HEK293 (cell line): ENCODE measurements around the gene ZDHHC24.

Experiments
- PATZ1 ChIP-seq: fragments of 450-650 bp; formaldehyde crosslinking; IDR thresholded peaks from 2 replicates; pipeline ENCODE4 v1.5.1; 2016; ENCODE audit warnings: missing biosample characterization, missing genetic modification characterization
- ZNF629 ChIP-seq: fragments of 450-650 bp; formaldehyde crosslinking; IDR thresholded peaks from 2 replicates; pipeline ENCODE4 v1.5.1; 2017; ENCODE audit warnings: missing biosample characterization, missing genetic modification characterization
- TF ChIP-seq, protein P1 (sequence below): fragments of 450-650 bp; formaldehyde crosslinking; IDR thresholded peaks from 2 replicates; pipeline ENCODE4; 2016; ENCODE audit warnings: missing biosample characterization, missing genetic modification characterization

- TF ChIP-seq, protein P1, sequence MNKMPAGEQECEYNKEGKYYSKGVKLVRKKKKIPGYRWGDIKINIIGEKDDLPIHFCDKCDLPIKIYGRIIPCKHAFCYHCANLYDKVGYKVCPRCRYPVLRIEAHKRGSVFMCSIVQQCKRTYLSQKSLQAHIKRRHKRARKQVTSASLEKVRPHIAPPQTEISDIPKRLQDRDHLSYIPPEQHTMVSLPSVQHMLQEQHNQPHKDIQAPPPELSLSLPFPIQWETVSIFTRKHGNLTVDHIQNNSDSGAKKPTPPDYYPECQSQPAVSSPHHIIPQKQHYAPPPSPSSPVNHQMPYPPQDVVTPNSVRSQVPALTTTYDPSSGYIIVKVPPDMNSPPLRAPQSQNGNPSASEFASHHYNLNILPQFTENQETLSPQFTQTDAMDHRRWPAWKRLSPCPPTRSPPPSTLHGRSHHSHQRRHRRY (tag by site-specific recombination) = no peak
- TF ChIP-seq PATZ1 (tag by site-specific recombination) (no peak), ZNF629 (tag by site-specific recombination) (no peak)
Observed at GRCh38 chr11:66563832-66564231, 18.0 kb upstream of the ZDHHC24 start.
